Ecto neural progenitor cell (in vitro differentiated cells): ENCODE measurements around the gene RAP1GAP2.
"Not testable (repeated sequence)": the region's sequence is repeated elsewhere in the genome, so short reads cannot be mapped to it uniquely, and the experiment has no call there.

ENCODE experiments used
- DNase-seq: peaks from one replicate; pipeline ENCODE4 v3.0.0-alpha.2; 2018; ENCODE audit warnings: low spot score

The RAP1GAP2 gene

DNA sequence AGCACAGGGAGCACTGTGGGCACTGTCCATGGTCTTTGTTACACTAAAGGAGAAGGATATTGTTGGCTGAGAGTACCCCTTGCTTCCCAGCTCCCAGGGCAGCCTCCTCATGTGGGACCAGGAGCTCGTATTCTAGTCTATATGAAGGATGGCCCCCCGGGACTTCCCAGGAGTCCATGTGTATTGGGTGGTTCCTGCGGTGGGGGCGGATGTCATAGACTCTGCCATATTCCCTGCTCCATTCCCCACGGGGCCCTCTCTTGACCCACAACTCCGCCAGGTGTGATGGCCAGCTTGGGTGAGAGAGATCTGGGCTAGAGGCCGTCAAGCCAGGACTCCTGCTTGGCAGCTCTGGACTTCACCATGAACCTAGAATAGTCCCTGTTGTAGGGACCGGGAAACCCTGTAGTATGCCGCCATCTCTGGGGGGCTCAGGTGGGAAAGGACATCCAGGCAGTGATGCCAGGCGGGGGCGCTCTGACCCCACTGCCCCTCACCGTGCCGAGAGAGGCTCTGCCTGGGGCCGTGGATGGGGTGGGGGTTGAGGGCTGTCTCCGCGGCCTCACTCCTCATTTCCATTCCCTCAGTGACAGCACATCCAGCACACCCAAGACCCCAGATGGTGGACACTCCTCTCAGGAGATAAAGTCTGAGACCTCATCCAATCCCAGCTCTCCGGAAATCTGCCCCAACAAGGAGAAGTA is 229.3 kb downstream of the RAP1GAP2 start:
- no peak for DNase-seq

DNA sequence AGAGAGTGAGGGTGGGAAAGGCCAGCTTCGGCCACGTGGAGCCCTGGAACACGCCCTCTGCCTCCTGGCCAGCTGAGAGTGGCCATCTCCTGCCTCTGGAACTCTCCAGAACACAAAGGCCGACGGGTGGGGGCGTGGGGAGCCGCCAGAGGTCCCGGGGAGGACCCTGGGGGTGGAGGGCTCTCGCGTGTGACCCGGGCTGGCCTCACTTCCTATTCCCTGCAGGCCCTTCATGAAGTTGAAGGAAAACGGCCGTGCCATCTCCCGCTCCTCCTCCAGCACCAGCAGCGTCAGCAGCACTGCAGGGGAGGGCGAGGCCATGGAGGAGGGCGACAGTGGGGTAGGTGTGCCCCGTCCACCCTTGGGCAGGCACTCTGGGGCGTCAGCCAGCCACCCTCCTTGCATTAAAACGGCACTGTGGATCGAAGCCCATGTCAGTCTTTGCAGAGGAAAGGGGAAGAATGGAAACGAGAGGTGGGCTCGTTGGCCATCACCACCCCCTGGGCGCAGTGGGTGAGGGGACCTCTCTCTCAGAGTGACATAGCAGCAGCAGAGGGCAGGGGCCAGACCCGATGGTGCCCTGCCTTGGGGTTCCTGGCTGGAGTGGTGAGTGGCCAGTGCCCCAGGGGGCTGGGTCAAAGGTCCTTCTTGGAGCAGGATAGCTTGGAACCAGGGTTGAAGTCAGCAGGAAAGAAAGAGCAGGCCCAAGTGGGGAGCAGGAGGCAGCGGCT is 230.1 kb downstream of the RAP1GAP2 start:
- DNase-seq, result no peak

DNA sequence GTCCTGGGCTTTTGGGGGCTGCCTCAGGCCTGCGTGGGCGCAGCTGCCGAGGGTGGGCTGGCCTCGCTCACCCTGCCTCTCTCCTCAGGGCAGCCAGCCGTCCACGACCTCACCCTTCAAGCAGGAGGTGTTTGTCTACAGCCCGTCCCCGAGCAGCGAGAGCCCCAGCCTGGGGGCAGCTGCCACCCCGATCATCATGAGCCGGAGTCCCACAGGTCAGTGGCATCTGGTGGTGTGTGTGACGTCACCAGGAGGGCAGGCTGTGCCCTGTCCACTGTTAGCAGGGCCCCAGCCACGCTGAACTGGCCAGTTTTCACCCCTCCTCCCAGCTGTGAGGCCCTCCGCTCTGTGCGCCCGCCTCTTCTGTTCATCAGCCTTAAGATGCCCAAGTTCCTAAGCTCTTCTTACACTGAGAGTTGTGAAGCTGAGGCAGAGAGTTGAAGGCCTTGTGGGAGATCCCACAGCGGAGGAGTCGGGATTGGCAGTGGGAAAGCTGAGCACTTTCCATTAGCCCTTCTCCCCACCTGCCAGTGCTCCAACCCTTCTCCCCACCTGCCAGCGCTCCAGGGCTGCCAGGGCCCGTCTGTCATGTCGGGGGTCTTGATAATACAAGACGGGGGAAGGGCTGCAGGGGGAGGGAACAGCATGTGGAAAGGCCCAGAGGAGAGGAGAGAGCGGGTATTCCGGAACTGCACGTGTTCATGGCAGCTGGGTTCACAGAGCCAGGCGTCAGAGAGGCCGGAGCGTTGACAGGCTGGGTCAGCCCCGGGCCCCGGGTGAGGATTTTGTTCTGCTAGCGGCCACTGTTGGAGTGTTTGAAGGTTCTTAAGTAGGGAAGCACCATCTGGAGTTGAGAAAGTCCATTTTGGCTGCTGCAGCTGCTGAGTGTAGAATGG is 230.9 kb downstream of the RAP1GAP2 start:
- DNase-seq, result no peak

DNA sequence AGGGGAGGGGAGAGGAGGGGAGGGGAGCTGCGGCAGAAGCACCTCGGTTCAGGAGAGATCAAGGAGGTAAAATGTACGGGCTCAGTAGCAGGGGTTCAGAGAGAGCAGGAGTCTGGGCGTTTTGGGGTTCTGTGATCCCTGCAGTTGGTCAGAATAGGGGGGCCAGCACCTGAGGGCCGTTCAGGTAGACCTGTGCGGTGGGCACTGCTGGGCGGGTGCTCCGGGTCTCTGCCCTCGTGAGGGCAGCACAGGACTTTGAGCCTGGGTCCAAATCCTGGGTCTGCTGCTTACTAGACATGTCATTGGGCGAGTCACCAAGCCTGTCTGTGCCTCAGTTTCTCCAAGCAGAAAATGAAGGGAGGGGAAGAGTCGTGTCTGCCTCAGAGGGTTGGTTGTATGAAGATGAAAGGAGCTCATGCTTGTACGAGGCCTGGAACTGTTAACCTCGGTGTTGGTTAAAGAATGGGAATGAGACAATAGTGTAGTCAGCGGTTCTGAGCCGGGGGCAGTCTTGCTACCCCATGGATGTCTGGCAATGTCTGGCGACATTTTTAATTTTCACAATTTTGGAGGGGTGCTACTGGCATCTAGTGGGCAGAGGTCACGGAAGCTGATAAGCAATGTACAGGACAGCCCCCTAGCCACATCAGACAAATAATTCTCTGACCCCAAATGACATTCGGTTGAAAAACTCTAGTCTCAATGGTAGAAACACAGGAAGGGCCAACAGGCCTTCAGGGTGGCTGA is 231.7 kb downstream of the RAP1GAP2 start:
- DNase-seq, result no peak

DNA sequence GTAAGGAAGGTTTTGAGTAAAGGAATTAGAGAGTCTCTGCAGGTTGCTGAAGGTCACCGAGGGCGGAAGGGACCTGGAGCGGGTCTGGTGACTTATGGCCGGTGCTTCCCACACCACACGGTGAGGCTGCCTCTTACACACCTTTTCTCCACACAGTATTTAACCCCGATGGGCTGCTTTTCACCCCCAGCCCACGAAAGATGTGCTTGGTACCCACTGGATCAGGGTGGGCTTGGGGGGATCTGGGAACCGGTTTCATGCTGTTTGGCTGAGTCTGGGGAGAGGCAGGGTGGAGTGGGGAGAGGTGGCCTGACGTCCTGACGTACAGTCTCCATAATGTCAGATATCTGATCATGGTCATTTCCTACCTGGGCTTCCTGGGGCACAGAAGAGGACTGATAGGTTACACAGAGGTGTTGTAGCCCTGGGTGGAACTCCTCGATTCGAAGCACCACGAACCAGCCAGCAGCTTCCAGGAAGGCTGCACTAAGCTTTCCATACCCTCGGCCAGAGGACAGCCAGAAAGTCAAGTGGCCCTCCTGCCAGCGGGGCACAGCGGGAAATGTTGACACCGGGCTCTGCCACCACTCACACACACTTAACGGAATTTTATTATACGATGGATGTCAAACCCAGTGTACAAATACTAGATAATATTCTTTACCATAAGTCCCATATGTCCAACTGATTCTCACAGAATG is 233.1 kb downstream of the RAP1GAP2 start:
- no peak for DNase-seq

DNA sequence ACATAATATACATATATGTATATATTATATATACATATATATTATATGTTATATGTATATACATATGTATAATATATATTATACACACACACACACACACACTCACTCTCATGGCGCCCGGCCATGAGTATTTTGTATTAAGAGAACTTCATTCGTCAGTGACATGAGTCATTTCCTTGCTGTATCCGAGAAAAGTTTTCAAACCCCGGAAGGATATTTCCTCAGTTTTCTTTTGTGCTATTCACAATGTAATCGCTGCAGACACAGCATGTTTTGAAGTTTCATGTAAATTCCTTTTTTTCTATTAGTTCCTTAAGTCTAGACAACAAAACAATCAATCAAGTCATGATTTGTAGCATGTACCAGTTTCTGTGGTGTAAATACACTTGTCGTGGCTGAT is 233.9 kb downstream of the RAP1GAP2 start:
- DNase-seq, result no peak

DNA sequence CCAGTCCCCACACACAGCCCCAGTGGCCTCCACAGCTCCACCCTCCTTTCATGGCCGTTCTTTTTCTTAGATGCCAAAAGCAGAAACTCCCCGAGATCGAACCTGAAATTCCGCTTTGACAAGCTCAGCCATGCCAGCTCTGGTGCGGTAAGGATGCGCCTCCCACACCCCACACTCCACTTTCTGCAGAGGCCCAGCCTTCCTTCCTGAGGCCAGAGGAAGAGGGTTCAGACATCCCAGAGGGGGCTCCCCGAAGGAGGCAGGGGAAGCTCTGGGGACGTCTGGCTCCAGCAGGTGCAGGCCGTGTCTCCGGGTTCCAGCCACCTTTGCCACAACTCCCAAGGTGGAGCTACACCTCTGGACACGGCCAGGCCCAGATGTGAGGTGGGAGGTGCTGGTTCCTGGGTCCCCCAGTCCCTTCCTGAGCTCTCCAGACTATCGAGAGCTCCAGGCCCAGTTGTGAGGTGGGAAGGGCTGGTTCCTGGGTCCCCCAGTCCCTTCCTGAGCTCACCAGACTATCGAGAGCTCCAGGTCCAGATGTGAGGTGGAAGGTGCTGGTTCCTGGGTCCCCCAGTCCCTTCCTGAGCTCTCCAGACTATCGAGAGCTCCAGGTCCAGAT is 234.7 kb downstream of the RAP1GAP2 start:
- DNase-seq, result not testable (repeated sequence)

DNA sequence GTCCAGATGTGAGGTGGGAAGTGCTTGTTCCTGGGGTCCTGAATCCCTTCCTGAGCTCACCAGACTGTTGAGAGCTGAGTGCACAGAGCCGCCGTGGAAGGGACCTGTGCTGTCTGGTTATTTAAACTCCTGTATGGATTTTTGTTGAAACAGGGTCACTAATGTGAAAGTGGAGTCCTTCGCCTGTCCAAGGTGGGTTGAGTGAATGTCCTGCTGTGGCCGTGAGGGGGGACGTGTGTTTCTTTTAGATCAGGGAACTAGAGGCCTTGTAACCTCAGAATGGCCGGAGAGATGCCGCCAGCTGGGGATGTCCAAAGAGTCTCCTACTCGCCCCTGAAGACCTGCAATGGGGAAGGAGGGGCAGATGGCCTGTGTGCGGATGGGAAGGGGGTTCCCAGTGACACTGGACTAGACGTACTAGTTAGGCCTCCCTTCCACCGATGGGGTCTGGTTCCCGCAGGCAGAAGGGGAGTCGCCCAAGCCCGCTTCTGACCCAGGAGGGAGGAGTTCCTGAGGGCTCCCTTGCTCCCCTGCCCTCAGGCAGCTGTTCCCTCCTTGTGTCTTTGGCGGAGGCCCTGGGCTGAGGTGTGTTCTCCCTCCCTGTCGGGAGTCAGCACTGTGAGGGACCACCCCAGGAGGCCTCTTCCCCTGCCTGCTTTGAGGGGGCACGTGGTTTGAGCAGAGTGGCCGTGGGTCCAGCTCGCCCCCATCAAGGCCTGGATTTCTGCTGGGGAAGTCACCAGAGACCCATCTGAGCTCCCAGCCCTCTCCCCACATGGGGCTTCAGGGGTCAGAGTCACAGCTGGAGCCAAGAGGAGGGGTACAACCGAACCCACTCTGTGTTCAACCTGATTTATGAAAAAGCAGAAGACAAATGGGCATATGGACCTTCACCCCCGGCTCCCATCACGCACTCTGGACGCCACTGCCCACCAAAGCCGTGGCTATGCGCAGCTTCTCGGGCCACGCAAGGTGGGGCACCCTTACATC is 236.3 kb downstream of the RAP1GAP2 start:
- DNase-seq, result peak; percentile 49

DNA sequence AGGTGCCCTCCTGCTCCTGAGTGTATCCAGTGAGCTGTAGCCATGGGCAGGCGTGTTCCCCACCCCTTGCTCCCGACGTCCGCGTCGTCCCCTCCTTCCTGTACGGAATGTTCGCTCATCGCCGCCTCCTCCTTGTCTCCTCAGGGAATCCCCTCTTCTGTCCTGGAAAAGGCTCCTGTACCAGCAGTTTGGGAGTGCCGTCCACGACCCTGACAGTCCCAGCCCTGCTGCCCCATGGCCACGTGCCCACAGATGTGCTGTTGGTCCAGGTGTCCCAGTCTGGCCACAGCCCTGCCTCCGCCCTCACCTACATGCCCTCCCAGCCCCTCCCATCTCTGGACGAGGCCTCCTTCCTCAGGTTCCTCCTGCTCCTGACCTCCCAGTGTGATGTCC is 237.0 kb downstream of the RAP1GAP2 start:
- peak; percentile 43 for DNase-seq

DNA sequence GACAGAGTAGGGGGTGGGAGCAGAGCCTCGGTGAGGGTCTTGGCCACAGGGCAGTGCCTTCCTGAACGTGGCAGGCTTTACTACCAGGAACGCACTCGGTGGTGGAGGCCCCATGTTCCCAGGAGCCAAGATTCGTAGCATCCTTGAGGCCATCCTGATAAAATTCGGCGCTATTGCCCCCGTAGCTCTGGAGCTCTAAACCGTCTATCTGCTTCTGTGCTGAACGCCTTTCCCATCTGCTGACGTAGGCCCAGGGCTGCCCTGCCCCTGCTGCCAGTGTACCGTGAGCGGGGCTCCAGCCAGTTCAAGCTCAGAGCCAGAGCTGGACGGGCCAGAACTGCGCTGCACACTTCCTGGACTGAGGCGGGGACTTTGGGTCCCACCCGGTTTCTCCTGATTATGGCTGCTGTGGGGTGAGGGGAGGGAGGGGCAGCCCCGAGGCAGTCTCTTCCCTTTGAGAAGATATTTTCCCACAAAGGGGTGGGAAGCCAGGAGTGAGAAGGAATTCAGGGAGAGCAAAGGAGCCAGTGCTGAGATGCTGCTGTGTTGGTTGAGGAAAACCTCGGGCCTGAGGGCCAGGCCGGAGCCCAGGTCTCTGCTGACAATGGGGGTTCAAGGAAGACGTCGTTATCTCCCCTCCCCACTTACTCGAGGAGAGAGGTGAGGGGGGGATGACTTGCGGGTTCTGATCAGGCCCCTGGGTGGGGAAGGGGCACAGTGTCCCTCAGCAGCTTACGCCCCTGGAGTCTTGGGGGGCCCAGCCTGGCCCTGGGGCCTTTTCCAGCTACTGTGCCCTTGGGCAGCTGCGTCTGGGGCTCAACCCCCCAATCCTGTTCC is 237.7 kb downstream of the RAP1GAP2 start:
- peak; percentile 48 for DNase-seq

DNA sequence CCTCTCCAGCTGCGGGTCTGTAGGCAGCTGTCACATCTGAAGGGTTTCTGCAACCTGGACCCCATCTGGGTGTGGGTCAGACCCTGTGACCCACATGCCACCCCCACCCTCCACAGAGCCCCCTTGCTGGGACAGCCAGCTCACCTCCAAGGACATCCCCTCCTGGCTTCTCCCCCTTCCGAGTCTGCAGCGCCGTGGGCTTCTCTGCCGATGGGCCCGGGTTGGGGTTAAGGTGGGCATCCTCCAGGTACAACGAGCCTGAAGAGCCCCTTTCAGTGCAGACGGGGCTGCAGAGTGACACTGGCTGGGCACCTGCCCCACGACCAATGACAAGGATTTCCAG is 238.3 kb downstream of the RAP1GAP2 start:
- no peak for DNase-seq

DNA sequence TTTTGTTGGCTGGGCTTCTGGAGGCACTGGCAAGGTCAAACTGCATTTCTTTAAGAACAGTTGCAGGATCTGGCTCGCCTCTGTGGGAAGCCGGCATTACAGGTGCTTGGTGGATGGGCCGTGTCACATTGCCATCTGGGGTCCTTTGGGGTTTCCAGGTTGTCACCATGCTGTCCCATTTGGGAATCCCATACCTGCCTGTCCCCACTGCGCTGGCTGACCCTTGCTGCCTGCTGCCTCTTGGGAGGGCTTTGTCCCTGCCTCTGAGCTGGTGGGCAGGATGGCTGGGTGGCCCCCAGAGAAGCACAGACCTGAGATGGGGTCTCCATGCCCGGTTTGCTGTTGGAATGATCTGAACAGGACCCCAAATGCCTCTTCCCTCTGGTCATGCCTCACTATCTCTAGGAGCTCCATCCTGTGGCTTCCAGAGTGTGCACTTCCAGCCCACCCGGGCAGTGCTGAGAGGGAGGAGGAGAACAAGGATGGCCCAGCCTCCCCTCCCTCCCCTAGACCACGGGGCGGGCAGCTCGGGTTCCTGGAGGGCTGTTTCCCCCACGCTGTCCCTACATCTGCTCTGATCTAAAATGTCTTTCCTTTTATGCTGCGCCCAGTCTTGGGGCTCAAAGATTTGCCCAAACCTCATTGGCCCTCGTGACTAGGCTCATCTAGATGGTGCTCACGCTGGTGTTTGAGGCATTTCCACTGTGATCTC is 239.2 kb downstream of the RAP1GAP2 start:
- DNase-seq, result peak; percentile 47

DNA sequence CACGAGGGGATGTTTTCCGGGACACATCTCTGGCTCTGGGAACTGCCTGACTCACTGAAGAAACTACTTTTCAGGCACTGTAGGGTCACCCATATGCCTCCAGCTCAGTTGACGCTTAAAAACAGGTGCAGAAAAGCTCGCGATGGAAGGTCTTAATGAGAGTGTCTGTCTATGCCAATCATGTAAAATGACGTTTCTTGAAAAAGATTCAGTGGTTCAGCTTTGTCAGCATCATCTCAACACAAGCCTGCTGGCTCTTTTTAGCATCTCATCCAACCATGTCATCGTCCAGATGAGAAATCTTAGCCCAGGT is 239.7 kb downstream of the RAP1GAP2 start:
- DNase-seq, result no peak

DNA sequence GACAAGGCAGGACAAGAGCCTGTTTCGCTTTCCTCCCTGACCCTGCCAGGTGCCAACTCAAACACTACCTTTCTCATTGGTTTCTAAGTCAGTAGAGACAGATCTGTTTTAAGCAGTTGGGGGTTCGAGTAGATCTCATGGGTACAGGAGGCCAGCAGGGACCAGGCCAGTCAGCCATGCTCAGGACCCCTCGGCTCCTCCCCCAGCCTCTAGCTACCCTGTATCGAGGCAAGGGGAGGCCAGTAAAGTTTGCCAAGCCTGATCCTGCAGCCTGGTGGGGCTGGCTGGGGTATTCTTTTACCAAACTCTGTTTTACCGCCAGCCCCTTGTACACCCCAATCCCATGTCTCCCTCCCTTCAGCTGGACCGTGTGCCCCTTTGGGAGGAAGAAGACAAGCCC is 240.6 kb downstream of the RAP1GAP2 start:
- no peak for DNase-seq

DNA sequence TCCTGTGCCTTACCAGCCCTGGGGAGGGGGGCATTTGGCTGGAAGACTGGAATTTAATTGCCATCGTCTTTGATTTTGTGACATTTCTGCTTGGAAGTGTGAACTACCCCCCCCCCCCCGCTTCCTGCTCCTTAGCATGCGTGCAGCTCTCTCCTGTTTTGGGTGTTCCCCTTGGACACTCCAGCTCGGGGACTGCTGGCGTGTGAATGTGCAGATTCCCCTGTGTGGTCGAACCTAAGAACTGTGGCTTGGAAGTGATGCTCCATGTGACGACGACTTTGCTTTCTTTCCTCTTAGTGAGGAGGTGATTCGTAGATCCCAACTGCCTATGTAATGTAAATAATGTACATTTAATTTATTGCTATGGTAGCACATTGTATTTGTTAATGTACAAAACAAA is 241.0 kb downstream of the RAP1GAP2 start:
- no peak for DNase-seq

DNA sequence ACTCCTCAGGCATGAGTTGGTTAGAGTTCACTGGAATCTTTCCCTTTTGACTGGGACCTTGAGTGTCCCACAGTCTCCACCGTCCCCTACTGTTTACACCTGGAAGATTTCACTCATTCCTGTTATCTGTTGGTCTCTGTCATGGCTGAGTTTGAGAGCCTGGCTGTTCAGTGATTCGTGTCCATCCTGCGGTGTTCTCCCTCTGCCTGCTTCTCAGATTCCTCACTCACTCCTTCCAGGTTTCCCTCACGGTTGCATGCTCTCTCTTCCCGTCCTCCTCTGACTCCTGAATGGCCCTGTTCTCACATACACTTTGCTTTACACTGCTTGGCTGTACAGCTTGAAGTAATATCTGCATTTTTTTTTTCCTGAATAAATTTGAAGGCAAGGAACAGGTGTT is 242.7 kb downstream of the RAP1GAP2 start:
- DNase-seq, result no peak

DNA sequence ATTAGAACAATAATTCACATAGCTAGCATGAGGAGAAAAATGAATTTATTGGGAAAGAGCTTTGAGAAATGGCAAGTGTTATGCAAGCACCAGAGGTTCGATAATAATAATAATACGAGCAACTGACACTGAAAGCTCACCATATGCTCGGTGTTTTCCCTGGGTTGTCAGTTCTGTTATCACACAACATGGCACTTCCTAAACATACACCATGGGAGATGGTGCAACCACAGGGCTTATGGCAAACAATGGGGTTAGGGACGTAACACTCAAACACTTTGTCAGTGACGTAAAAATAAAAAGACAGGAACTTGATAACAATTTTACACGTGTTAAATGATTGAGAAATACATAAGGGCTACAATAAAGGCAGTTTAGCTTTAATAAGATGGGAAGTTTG is 243.5 kb downstream of the RAP1GAP2 start:
- no peak for DNase-seq

DNA sequence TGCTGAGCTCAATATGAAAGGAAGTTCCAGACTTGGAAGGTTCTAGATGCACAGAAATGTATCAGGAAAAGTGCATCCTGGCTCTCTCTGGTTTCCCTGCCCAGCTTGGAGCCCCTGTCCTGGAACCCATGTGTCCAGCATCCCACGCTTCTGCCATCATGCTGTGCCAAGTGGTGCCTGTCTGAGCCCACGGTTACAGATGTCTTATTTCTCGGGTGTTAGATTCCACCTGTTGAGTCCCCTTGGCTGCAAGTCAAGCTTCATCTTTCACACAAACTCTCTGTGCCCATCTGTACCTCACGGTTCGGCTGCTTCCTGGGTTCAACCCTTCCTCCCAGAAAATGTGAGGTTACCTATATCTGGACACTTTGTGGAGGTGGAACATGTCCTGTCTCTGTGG is 244.6 kb downstream of the RAP1GAP2 start:
- no peak for DNase-seq
